GM12801 (cell line): ENCODE results near the gene SDK2.

Source experiments
- TF ChIP-seq, protein P1 (sequence below): IDR thresholded peaks from one replicate; pipeline ENCODE4 v1.5.1; 2011; ENCODE audit warnings: control low read depth; ENCODE audit not compliant: insufficient read length; ENCODE audit errors: extremely low read depth

SDK2 gene

DNA sequence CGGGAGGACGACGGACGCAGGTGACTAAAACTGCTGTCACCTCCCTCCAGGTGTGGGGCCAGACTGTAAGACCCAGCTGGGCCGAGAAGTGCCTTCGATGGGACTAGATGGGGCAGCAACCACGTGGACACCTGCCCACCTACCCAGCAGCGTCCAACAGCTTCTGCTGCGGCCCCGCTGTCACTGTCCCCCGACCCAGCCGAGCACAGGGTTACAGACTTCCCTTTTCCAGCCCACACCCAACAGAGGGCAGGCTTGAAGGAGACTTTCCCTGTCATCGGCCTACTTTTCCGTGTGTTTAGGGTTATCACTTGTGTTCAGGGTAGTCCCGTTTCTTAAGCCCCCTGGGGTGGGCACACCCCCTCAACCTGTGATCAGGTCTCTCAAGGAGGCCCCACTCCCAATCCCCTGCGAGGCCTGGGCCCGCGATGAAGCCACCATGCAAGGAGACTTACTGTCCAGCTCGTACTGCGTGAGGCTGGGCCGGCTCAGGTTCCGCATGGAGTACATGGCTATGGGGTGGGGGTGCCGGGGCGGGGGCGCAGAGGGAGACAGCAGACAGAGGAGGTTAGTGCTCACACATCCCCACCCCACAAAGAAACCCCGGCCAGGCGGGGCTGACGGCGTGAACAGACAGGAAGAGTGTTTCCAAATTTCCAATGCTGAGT, 263.7 kb downstream of the SDK2 start:
- TF ChIP-seq, protein P1, sequence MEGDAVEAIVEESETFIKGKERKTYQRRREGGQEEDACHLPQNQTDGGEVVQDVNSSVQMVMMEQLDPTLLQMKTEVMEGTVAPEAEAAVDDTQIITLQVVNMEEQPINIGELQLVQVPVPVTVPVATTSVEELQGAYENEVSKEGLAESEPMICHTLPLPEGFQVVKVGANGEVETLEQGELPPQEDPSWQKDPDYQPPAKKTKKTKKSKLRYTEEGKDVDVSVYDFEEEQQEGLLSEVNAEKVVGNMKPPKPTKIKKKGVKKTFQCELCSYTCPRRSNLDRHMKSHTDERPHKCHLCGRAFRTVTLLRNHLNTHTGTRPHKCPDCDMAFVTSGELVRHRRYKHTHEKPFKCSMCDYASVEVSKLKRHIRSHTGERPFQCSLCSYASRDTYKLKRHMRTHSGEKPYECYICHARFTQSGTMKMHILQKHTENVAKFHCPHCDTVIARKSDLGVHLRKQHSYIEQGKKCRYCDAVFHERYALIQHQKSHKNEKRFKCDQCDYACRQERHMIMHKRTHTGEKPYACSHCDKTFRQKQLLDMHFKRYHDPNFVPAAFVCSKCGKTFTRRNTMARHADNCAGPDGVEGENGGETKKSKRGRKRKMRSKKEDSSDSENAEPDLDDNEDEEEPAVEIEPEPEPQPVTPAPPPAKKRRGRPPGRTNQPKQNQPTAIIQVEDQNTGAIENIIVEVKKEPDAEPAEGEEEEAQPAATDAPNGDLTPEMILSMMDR = no peak

DNA sequence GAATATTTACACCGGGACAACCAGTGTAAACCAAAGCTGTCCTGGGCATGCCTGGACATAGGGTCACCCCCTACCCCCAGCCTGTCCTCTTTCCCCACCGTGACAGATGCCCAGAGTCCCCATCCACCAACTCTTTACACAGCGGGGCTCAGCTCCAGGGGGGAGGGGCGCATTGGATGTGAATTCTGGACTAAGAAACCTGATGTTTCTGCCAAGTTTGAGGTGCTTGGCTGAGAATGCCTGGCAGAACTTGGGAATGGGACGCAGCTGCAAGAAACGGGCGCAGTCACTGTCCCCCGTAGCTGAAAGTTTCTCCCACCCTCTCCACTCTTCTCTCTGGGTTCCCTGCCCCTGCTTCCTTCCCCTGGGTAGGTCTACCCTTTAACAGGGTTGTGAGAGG, 264.4 kb downstream of the SDK2 start:
- TF ChIP-seq, protein P1 = no peak

GRCh38 chr17:73378974-73379470, 265.2 kb downstream of the SDK2 start:
- TF ChIP-seq, protein P1 = no peak

DNA sequence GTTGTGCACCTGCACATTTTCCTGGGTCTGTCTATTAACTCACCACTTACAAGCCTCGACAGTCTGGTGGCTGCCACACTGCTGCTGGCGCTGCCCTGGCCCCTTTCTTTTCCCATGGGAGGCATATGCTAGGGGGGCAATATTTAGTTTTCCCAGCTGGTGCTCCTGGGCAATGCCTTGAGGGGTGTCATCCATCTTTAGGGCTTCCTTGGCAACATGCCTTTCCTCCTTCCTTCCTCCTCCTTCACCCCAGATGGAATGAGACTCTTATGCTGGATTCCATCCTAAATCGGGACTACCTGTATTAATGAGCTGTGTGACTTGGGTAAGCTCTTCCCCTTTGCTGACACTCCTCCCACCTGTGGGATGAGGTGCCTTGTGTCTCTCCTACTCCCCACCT, 267.6 kb downstream of the SDK2 start:
- TF ChIP-seq, protein P1 = no peak

- TF ChIP-seq, protein P1 = no peak
These were observed 268.1 kb downstream of the SDK2 start for GRCh38 chr17:73376152-73376551.

DNA sequence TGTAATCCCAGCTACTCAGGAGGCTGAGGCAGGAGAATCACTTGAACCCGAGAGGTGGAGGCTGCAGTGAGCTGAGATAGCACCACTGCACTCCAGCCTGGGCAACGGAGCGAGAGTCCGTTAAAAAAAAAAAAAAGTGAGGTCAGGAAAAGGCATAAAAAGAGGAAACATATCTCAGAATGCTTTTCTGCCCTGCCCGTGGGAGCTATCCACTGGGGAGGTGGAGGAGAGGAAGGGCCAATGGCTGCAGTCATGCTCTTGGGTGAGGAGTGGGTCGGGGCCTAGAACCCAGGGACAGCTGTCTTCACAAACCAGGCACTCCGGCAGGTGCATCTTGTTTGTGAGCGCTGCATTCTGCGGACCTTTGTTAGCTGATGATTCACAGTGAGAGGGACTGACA, 272.4 kb downstream of the SDK2 start:
- TF ChIP-seq, protein P1 = no peak

- TF ChIP-seq, protein P1 = no peak
These were observed 273.0 kb downstream of the SDK2 start for GRCh38 chr17:73371285-73371684.
